Skin epidermis (tissue), 12 donors: Measurements from ENCODE around the gene SHTN1.

Experiments
- H3K27ac ChIP-seq, 21 experiments: fragments of 200-600 bp; sonication (generic) in 11 of 21; one replicate each; pipeline ENCODE4 v1.5.0; 2020; ENCODE audit warnings: mild to moderate bottlenecking in 3 of 21, inconsistent platforms in 2 of 21, moderate library complexity in 2 of 21
- H3K4me3 ChIP-seq, 7 experiments: fragments of 200-600 bp; sonication (generic) in 2 of 7; one replicate each; pipeline ENCODE4 v1.5.0; 2020; ENCODE audit warnings: inconsistent platforms in 2 of 7, mild to moderate bottlenecking in 2 of 7, moderate library complexity in 1 of 7

Gene SHTN1

GRCh38 chr10:117005026-117005526 lies at the start of gene SHTN1:
TSS of gene SHTN1 (minus strand) at chr10:117005187. CDS start at chr10:117005079, 108 bp downstream.
- Histone ChIP-seq H3K4me3 (peak within 1 kb of the TSS; percentile 47 to 92 (median 85)), H3K27ac (peak within 1 kb of the TSS; percentile 63 to 92 (median 83))

- Histone ChIP-seq H3K4me3 (no peak overlapping the region), H3K27ac (no peak overlapping the region)
These were observed 48.5 kb upstream of the SHTN1 start for GRCh38 chr10:117053482-117053881.

- Histone ChIP-seq H3K27ac (no peak overlapping the region), H3K4me3 (no peak overlapping the region)
These were observed 43.0 kb upstream of the SHTN1 start for GRCh38 chr10:117047947-117048346.

GRCh38 chr10:117016266-117016665 lies 11.3 kb upstream of the SHTN1 start:
- no peak overlapping the region for H3K27ac ChIP-seq
- no peak overlapping the region for H3K4me3 ChIP-seq

GRCh38 chr10:117014835-117015234 lies 9.8 kb upstream of the SHTN1 start:
- Histone ChIP-seq H3K27ac (no peak overlapping the region), H3K4me3 (no peak overlapping the region)

GRCh38 chr10:117007080-117007479 lies 2.1 kb upstream of the SHTN1 start:
- H3K27ac ChIP-seq, result no peak overlapping the region

GRCh38 chr10:117005527-117006055 lies 604 bp upstream of the SHTN1 start:
- peak overlapping the region; percentile 47 to 92 (median 85) for H3K4me3 ChIP-seq
- H3K27ac ChIP-seq, result peak overlapping the region in 16 of 21 experiments; percentile 68 to 92 (median 86)

More at GRCh38 chr10:117007080-117007479, 2.1 kb upstream of the SHTN1 start:
- no peak overlapping the region for H3K4me3 ChIP-seq

- Histone ChIP-seq H3K4me3 (peak overlapping the region; percentile 47 to 92 (median 85)), H3K27ac (peak overlapping the region; percentile 63 to 92 (median 83))
These were observed 561 bp downstream of the SHTN1 start for GRCh38 chr10:117004227-117005025.

- H3K27ac ChIP-seq, result no peak overlapping the region
- H3K4me3 ChIP-seq, result no peak overlapping the region
These were observed 1.7 kb downstream of the SHTN1 start for GRCh38 chr10:117003336-117003735.

- Histone ChIP-seq H3K4me3 (no peak overlapping the region), H3K27ac (no peak overlapping the region)
These were observed 2.8 kb downstream of the SHTN1 start for GRCh38 chr10:117002206-117002605.

- Histone ChIP-seq H3K27ac (no peak overlapping the region), H3K4me3 (no peak overlapping the region)
These were observed 3.8 kb downstream of the SHTN1 start for GRCh38 chr10:117001144-117001543.

- H3K27ac ChIP-seq, result no peak overlapping the region
- H3K4me3 ChIP-seq, result no peak overlapping the region
These were observed 4.4 kb downstream of the SHTN1 start for GRCh38 chr10:117000580-117000979.

- no peak overlapping the region for H3K27ac ChIP-seq
- no peak overlapping the region for H3K4me3 ChIP-seq
These were observed 6.8 kb downstream of the SHTN1 start for GRCh38 chr10:116998172-116998571.

GRCh38 chr10:116997015-116997414 lies 8.0 kb downstream of the SHTN1 start:
- Histone ChIP-seq H3K27ac (no peak overlapping the region), H3K4me3 (no peak overlapping the region)

- Histone ChIP-seq H3K27ac (no peak overlapping the region), H3K4me3 (no peak overlapping the region)
These were observed 9.3 kb downstream of the SHTN1 start for GRCh38 chr10:116995648-116996047.

- Histone ChIP-seq H3K4me3 (no peak overlapping the region), H3K27ac (no peak overlapping the region)
These were observed 10.7 kb downstream of the SHTN1 start for GRCh38 chr10:116994113-116994890.

GRCh38 chr10:116993610-116994009 lies 11.4 kb downstream of the SHTN1 start:
- Histone ChIP-seq H3K27ac (no peak overlapping the region), H3K4me3 (no peak overlapping the region)

- no peak overlapping the region for H3K27ac ChIP-seq
- no peak overlapping the region for H3K4me3 ChIP-seq
These were observed 12.8 kb downstream of the SHTN1 start for GRCh38 chr10:116992183-116992582.

- Histone ChIP-seq H3K4me3 (no peak overlapping the region), H3K27ac (no peak overlapping the region)
These were observed 14.6 kb downstream of the SHTN1 start for GRCh38 chr10:116990276-116990800.

GRCh38 chr10:116989439-116989838 lies 15.5 kb downstream of the SHTN1 start:
- Histone ChIP-seq H3K4me3 (no peak overlapping the region), H3K27ac (no peak overlapping the region)
